Measurements from ENCODE around the gene ZNF621.

The ZNF621 gene

DNA sequence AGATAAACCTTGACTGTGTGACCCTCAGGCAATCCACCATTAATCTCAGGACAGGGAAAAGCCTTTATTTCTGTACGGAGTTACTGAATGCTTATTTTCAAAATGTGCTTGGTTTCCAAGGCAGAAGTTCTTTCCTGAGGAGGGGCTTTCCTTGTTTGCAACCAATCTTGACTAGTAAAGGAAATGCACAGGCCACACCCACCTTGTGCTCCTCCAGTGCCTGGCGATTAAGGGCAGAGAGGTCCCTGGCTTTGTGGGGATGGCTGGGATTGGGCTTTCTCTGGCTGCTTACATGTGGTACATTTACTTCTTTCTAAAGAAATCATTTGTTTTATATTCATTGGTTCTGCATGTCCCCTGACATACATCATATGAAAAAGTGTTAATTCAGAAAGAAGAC lies 47.8 kb downstream of the ZNF621 start:
- TF ChIP-seq, protein P1, sequence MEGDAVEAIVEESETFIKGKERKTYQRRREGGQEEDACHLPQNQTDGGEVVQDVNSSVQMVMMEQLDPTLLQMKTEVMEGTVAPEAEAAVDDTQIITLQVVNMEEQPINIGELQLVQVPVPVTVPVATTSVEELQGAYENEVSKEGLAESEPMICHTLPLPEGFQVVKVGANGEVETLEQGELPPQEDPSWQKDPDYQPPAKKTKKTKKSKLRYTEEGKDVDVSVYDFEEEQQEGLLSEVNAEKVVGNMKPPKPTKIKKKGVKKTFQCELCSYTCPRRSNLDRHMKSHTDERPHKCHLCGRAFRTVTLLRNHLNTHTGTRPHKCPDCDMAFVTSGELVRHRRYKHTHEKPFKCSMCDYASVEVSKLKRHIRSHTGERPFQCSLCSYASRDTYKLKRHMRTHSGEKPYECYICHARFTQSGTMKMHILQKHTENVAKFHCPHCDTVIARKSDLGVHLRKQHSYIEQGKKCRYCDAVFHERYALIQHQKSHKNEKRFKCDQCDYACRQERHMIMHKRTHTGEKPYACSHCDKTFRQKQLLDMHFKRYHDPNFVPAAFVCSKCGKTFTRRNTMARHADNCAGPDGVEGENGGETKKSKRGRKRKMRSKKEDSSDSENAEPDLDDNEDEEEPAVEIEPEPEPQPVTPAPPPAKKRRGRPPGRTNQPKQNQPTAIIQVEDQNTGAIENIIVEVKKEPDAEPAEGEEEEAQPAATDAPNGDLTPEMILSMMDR (IDR thresholded peaks at IDR 0.05; ENCODE audit: control insufficient read depth, insufficient read depth, low read depth, low read length, missing control alignments) = no peak
- no peak for DNase-seq (ENCODE audit: low read depth)
- no peak overlapping the region for H3K4me3 ChIP-seq (ENCODE audit: control insufficient read depth, low read depth, low read length)

DNA sequence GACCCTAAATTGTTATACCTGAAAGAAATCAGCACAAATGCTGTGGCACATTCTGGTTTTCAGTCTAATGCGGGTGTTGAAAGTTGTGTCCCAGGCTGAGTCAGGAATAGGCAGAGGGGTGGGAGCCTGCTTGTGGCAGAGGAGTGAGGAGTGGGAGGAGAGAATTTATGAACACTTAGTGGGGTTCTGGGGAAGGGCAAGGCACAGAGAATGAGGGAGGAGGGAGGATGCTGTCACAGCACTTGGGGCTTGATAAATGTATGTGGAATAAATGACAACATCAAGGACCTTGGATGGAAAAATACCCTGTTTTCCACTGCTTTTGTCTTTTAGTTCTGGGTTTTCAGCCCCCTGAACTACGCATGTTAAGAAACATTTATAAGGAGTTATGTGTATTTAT lies 49.3 kb downstream of the ZNF621 start:
- no peak overlapping the region for H3K4me3 ChIP-seq (ENCODE audit: control insufficient read depth, low read depth, low read length)
- DNase-seq (ENCODE audit: low read depth) = no peak
- TF ChIP-seq, protein P1 (IDR thresholded peaks at IDR 0.05; ENCODE audit: control insufficient read depth, insufficient read depth, low read depth, low read length, missing control alignments) = no peak

DNA sequence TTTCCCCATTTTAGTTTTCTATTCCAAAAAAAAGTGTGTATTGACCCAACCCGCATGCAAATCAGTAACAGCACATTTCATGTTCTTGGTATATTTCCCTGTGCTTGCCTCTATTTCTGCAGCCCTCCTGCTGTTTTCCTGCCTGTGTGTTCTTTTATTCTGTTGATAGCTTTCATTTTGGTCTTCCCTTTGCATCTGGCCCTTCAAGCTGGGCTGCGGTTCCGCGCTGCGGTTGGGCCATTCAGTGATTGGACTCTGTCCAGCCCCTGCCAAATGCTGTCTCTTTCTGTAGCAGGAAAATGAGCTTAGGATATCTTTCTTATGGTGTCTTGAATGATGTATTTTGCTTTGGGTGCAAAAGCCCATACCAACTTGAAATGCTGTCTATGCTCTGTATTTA lies 49.9 kb downstream of the ZNF621 start:
- no peak for DNase-seq (ENCODE audit: low read depth)

DNA sequence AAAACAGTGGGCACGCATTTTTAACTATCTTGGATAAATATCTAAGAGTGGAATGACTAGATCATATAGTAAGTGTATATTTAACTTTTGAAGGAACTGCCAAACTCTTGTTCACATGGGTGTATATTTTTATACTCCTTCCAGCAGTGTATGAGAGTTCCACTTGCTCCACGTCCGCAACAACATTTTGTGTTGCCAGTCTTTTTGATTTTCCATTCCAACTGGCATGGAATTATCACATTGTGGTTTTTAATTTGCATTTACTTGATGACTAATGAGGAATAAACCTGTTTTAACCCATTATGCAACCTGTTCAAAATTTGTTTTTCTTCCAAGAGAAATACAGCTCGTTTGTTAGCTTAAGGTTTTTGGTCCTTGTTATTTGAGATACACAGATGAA lies 51.6 kb downstream of the ZNF621 start:
- no peak overlapping the region for H3K4me3 ChIP-seq (ENCODE audit: control insufficient read depth, low read depth, low read length)
- DNase-seq (ENCODE audit: low read depth) = no peak
- TF ChIP-seq, protein P1 (IDR thresholded peaks at IDR 0.05; ENCODE audit: control insufficient read depth, insufficient read depth, low read depth, low read length, missing control alignments) = no peak

More for the DNA sequence above, 49.9 kb downstream of the ZNF621 start:
- no peak overlapping the region for H3K4me3 ChIP-seq (ENCODE audit: control insufficient read depth, low read depth, low read length)
- TF ChIP-seq, protein P1 (IDR thresholded peaks at IDR 0.05; ENCODE audit: control insufficient read depth, insufficient read depth, low read depth, low read length, missing control alignments) = no peak

DNA sequence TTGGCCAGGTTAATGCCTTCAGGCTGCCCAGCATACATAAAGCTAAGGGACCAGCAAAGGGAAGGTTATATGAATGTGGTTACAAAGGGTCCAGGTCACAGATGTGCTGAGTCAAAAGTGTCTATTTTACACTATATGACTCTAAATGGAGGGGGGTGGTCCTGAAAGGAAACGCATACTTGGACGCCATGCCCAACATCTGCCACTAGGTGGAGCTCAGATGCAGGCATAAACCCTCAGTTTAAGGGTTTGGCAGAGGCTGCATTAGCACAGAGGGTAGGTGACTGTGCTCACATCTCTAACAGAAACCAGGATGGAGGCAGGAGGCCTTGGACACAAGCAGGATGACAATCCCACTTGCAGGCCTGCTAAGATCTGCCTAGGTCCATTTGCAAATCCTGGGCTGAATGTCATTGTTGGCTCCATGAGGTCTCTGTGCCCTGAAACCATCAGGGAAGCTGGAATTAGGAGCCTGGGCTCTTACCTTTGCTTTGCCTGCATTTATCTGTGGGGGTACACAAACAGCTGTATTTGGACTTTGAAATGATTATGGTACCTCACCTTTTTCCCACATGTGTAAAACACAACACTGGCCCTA lies 55.8 kb downstream of the ZNF621 start:
- H3K4me3 ChIP-seq (ENCODE audit: control insufficient read depth, low read depth, low read length) = no peak overlapping the region
- no peak for DNase-seq (ENCODE audit: low read depth)
- TF ChIP-seq, protein P1 (IDR thresholded peaks at IDR 0.05; ENCODE audit: control insufficient read depth, insufficient read depth, low read depth, low read length, missing control alignments) = peak; percentile 97

DNA sequence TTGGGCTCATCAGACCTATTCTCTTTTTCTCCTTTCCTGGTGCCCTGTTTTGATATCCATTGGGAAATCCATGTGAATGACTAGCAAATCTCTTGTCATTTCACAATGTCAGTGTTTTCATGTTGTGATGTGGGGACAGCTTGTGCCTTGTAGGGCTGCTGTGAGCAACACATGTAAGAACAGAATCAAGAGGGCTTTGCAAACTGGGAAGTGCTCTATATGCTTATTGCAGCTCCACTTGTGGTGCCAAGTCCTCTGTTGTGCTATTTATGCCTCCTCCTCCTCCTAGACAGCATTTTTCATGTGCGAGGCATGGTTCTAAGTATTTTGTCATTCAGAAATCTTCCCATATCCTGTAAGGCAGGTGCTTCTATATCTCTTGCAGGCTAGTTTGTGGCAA lies 56.4 kb downstream of the ZNF621 start:
- TF ChIP-seq, protein P1 (IDR thresholded peaks at IDR 0.05; ENCODE audit: control insufficient read depth, insufficient read depth, low read depth, low read length, missing control alignments) = no peak
- no peak overlapping the region for H3K4me3 ChIP-seq (ENCODE audit: control insufficient read depth, low read depth, low read length)
- DNase-seq (ENCODE audit: low read depth) = no peak

All from AG09309 (cell line).